Stimulated activated CD8-positive, alpha-beta memory T cell treated with anti-CD3 and anti-CD28 coated beads, Interleukin-7, amount 100 ng/mL, for 24 hours (primary cell): Measurements from ENCODE around the gene SETX.
"Not testable (repeated sequence)": the region's sequence is repeated elsewhere in the genome, so short reads cannot be mapped to it uniquely, and the experiment has no call there.

Experiments
- DNase-seq: peaks from one replicate; pipeline ENCODE4 v3.0.0-alpha.2; 2020; ENCODE audit warnings: low read depth

Gene SETX

DNA sequence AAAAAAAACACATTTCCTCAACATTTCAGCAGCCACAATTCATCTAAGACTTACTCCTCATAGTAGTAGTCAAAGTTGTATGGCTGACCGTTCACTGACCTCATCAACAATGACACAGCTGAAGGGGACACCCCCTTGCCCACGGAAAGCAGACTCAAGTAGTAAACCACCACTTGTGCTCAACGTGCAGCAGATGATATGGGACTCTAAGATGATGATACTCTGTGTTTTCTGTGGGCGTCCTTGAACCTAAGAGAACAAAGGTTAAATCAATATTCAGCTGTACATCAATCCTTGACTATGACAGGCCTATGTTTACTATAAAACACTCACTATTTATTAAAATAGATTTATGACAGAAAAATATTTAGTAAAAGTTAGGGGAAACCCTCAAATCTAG is 71.6 kb downstream of the SETX start:
- no peak for DNase-seq

DNA sequence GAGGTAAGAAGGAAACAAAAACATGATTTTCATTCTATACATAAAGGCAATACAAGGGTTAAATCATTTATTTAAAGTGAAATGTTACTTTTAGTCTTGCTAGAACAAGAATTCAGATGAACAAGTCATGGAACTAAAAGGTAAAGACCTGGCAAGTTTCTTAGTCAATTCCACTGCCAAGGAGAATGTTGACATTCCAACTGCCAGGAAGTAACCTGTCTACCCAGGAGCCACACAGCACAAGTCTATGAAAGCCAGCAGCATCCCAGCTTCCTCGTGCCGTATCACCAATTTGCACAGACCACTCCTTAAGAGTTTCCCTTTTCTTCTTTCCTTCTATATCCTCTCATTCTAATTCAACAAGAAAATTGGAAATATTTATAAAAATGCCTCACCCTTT is 79.9 kb downstream of the SETX start:
- DNase-seq = no peak

DNA sequence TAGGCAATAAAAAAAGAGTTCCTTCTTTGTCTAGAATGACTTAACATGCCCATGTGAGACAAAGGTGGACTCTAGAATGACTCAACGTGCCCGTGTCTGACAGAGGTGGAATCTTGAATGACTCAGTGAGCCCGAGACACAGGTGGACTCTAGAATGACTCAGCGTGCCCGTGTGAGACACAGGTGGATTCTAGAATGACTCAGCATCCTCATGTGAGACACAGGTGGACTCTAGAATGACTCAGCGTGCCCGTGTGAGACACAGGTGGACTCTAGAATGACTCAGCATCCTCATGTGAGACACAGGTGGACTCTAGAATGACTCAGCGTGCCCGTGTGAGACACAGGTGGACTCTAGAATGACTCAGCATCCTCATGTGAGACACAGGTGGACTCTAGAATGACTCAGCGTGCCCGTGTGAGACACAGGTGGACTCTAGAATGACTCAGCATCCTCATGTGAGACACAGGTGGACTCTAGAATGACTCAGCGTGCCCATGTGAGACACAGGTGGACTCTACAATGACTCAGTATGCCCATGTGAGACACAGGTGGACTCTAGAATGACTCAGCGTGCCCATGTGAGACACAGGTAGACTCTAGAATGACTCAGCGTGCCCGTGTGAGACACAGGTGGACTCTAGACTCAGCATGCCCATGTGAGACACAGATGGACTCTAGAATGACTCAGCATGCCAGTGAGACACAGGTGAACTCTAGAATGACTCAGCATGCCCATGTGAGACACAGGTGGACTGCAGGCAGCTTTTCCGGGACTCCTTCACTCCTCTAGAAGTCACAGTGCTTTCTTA is 84.9 kb downstream of the SETX start:
- not testable (repeated sequence) for DNase-seq

DNA sequence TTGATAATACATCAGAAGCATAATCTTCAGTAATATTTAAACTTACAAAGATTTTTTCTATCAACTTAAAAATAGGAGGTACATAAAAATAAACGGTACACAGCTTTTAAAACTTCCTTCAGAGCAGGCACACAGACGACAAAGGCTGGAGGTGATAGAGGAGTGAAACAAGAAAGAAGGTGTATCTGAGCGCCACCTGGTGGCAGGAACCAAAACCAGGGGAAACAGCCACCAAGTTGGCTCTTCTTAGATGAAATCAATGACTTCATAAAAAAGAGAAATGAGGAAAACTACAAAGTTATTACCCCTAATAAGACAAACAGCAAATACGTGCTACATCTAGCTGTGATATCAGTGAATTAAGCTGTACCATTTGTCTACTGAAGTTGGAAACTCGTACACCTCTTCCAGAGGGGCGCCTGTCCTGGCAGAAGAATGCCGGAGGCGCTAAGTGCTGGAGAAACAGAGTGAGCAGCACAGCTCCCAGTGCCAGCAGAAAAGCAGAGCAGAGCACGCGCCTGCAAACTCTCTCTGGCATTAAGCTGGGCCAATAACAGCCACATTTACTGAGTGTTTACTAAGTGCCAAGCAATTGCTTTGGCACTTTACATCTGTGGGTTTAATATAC is 85.9 kb downstream of the SETX start:
- DNase-seq = peak; percentile 37

DNA sequence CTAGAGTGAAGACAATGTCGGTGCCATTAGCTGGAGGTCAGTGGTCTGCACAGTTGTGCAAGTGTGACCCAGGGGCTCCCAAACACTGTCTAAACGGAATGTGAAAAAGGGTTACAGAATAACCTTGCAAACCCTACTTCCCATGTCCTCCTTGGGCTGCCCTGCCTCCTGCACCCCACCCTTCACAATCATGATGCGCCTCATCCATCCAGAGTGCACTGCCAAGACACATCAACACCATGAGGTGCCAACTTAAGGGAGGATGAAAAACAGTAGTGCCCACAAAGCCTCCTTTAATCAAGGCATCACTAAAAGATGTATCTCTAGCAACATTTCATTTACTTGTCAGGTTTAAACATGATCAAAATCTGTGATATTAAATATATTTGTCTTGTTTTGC is 87.1 kb downstream of the SETX start:
- no peak for DNase-seq

DNA sequence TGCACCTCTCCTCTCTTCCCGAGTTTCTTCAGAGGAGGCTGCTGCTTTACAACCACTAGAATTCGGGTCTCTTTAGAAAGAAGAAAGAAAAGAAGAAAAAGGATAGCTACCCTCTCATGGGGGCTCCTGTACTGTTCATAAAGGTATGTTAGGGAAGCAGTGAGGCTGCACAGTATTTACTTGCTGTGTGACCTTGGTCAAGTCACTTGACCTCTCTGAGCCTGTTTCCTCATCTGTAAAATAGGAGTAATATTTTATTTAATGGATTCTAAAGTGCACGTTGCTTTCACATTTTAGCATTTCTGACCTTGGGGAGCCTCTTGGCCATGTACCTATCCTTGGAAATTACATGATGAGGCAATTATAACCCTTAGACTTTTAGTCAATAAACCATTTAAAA is 88.8 kb downstream of the SETX start:
- no peak for DNase-seq

DNA sequence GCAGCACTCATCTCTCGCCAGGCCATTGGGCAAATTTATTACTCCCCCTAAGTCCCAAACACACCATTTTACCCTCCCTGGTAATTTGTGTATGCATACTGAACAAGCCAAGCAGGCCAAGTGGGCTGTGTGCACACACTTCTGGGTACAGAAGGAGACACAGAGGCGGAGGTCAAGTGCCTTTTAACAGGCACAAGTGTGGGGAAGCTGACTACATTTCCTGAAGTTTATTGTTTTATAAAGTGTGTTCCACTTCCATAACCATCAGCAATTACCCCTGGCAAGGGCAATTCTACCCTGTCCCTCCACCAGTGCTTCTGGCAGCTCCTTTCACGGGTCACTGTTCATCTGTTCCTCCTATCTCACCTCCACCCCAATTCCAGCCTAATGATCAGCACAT is 93.9 kb downstream of the SETX start:
- no peak for DNase-seq

DNA sequence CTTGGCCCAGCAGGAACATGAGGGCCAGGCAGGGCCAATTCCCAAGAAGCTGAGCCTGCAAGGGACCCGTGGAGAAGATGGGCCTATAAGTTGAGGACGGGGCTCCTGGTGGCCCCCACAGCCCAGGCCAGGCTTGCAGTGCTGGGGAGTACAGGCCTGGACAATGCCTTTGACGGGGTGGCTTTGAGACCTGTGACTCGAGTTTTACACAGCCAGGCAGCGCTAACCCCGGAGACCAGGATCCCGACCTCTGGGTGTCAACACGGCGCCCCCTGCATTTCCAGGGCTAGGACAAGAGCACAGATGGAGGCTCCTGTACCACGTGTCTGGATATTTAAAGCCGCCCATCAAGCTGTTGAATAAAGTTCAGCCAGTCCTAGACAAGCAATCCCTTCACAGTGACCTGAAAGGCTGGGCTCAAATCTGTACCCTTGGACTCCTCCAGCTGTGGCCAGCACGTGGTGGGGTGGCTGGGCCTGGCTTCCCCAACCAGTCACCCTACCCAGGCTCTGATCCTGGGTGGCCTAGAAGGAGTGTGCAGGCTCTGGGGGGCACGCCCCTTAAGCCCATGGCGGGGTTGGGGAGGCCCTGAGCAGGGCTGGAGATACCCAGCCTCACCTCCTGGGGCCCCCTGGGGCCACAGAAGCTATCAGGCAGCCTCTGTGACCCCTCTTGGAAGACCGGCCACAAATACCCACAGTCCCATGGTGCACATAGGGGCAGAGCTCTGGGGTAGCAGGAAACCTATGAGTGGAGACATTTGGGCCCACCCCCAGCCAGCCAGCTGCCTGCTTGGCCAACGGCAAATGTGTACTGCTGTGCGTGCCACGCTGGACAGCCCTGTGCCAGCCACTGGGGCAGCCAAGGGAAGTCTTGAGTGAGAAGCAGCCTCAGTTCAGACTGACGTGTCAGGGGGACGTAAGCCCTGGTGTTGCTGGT is 104.2 kb downstream of the SETX start:
- no peak for DNase-seq

DNA sequence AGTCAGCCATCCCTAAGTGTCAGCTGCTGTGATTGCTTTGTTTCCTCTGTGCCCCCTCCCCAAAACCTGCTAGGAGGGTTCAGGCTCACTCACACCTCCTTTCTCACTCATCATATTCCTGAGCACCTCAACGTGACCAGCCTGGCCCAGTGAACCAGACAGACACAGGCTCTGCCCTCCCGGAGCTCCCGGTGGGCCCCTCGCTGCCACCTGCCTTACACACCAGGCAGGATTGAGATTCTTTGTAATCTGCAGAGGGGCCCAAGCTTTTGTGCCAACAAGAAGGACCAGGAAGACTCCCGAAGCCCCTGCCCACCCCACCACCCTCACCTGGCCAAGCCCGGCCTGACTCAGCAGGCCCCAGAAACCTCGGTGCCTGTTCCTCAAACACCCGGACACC is 105.1 kb downstream of the SETX start:
- DNase-seq = no peak

DNA sequence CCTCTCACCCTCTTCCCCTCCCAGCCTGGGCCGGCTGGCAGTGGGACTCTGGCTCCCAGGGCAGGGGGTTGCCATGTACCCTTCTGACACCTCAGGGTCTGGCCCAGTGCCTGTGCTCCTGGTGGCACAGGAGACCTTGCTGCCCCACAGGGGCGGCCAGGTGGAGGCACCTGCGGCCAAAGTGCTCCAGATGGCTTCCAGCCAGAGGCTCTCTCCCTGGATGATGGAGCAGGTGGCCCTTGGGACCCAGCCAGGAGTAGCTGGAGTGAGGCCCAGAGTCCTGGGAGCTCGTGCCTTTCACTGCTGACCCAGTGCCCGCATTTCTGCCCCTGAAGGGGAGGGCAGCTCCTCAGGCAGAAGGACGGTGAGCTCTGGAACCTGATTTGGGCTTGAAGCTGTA is 105.7 kb downstream of the SETX start:
- DNase-seq = no peak

DNA sequence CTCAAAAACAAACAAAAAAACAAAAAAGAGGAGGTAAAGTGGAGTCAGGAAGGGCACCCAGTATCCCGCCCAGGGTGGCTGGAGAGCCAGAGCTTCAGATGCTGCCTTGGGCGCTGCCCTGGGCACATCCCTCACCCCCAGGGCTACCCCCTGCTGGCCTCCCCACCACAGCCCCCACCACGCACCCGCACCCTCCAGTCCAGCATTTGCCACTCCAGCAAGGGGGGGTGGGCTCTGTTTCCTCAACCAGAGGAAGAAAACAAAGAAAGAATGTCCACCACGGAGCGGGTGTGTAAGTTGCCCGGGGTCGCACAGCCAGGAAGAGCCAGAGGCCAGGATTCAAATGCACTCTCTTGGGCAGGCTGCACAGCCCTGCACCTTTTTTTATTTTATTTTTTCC is 106.8 kb downstream of the SETX start:
- no peak for DNase-seq

DNA sequence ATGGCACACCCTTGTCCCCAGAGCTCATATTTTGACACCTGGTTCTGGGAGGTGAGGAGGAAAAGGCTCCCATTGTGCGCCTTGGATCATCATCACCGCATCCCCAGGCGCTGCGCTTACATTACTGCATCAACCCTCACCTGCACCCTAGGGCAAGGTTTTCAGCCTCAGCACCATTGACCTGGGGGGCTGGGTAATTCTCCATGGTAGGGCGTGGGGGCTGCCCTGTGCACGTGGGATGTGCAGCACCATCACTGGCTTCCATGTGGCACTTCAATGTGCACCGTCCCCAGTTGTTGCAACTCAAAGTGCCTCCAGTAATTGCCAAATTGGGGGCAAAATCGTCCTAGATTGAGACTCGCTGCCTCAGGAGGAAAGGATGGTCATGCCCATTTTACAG is 109.3 kb downstream of the SETX start:
- DNase-seq = no peak

DNA sequence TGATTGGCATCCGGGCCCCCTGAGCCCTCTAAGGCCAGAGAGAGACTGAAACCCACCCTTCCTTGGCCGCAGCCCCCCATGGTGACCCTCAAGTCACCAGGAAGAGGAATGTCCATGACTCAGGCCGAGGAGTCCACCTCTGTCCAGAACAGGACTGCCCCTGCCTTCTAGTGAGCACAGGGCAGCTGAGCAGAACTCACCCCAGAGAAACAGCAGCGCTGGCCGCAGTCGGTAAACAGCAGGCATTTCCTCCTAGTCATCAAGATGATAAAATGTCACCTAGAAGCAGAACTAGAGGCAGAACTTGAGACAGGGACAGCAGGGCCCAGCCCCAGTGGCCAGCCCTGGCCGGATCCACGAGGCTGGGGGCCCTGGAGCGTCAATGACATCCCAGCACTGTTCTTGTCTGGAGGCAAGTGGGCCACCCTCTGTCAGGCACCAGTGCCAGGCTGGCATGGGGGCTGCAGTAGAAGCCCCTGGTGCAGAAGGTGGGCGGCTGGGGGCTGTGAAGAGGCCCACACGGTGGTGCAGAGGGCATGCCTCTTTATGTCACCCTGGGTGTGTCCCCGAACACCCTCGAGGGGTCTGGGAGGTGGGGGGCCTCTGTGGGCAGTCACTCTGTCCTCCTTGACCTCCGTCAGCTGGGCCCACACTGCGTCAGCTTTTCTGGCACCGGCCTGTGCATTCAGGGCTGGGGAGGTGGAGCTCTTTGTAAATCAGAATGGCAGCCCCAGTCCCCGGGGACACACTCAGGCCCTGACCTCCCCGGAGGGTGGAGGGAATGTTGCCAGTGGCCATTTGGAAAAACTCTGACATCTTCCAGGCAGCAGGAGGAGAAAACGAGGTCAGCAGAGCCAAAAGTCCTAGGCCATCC is 110.0 kb downstream of the SETX start:
- DNase-seq = no peak

DNA sequence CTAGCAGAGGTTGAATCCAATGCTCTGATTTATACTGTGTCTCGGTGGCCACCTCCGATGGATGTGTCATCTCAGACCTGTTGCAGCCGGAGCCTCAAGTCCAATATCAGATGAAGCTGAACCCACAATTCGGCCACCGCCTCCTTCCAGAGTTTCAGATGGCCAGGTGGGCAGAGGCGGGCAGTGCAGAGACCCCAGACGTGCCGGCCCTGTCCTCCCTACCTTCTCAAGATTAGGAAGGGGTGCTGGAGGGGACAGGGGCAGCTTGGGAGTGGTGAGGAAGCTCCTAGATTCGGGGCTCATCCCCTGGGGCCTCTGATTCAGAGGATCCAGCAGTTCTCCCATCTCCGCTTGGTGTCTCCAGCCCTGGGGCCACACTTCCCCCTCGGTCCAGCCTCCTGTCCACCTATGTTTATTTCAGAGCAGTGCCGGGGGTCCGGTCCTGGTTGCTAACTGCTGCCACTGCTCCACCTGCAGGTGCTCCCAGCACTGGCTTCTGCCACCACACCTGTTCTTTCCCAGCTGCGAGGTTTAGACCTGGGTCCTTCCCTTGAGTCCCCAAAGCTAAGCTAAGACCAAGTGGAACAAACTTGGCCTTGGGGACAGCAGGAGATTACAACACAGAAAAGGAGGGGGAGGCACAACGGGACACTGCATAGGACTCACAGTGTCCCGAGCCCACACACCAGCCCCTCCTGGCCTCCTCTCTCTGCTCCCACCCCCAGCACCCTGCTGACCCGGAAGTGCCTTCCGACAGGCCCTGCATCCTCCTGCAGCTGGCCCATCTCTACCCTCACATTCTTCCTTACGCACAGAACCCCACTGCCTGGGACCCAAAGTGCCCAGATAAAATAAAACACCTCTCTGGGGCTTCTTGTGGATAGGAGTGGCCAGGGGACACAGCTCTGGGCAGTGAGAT is 111.4 kb downstream of the SETX start:
- DNase-seq = no peak

DNA sequence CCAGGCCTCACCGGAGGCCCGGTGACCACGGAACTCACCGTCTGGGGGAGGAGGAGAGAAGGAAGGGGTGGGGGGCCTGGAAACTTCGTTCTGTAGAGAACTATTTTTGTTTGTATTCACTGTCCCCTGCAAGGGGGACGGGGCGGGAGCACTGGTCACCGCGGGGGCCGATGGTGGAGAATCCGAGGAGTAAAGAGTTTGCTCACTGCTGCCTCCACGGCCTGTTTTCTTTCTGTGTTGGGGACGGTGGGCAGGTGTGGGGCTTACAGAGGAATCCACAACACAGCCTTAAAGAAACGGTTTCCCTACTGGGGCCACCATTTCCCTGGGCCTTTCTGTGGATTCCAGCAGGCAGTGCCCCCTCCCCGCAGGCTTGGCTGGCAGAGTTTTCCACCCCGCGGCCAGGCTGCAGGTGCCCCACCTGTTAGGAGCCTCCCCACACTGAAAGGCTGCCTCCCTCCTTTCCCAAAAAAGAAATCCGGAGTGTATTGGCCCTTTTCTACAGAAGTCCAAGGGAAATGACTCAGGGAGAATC is 112.1 kb downstream of the SETX start:
- no peak for DNase-seq

DNA sequence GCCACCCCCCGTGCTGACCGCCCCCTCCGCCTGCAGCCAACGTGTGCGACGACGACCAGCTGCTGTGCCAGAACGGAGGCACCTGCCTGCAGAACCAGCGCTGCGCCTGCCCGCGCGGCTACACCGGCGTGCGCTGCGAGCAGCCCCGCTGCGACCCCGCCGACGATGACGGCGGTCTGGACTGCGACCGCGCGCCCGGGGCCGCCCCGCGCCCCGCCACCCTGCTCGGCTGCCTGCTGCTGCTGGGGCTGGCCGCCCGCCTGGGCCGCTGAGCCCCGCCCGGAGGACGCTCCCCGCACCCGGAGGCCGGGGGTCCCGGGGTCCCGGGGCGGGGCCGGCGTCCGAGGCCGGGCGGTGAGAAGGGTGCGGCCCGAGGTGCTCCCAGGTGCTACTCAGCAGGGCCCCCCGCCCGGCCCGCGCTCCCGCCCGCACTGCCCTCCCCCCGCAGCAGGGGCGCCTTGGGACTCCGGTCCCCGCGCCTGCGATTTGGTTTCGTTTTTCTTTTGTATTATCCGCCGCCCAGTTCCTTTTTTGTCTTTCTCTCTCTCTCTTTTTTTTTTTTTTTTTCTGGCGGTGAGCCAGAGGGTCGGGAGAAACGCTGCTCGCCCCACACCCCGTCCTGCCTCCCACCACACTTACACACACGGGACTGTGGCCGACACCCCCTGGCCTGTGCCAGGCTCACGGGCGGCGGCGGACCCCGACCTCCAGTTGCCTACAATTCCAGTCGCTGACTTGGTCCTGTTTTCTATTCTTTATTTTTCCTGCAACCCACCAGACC is 112.8 kb downstream of the SETX start:
- no peak for DNase-seq

DNA sequence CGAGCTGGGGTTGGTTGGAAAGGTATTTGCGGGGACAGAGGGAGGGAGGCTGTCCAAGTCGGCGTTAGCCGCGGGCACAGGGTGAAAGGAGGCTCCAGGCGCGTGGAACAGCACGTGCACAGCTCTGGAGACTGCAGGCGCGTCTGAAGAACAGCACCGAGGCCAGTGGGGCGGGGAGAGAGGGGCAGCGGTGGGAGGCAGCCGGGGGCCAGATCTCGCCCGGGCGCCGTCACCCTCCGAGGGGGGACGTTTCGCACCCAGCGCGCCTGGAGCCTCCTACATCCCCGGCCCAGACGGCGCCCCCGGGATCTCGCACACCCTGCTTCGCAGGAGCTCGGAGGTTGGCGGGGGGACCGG is 113.3 kb downstream of the SETX start:
- no peak for DNase-seq

DNA sequence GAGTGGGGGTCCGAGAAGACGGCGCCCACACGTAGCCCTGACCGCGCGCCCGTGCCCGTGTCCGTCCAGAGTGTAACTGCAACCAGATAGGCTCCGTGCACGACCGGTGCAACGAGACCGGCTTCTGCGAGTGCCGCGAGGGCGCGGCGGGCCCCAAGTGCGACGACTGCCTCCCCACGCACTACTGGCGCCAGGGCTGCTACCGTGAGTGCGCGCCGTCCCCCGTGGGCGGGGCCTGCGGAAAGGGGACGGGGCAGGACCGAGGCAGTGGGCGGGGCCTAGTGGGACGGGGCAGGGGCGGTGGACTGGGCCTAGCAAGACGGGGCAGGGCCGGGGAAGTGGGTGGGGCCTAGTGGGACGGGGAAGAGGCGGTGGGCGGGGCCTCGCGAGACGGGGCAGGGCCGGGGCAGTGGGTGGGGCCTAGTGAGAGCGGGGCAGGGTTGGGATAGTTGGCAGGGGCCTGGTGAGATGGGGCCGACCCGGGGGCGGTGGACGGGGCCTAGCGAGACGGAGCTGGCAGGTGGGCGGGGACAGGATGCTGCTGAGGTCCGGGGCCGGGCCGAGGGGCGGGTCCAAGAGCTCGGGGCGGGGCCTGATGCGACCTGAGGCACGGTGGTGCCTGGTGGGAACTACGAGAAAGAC is 113.8 kb downstream of the SETX start:
- peak; percentile 90 for DNase-seq
